K562 (cell line): ENCODE measurements around the gene TAX1BP1. TPM values are rescaled to one million over a fixed set of nuclear protein-coding genes. Genes with fewer than 3 reads are reported as not detected.

Experiments used
- CBX8 ChIP-seq: fragments of 200-600 bp; sonication (generic); IDR thresholded peaks from 2 replicates; pipeline ENCODE4 v1.6.1; 2012; ENCODE audit warnings: borderline replicate concordance, mixed run types, low read depth, mild to moderate bottlenecking, moderate library complexity, mixed read lengths, low read length, control low read depth, inconsistent platforms; ENCODE audit not compliant: poor library complexity, severe bottlenecking; ENCODE audit errors: extremely low read depth
- CREB1 ChIP-seq, 2 experiments: sonication (generic) in 1 of 2; formaldehyde crosslinking in 1 of 2; IDR thresholded peaks; 2 replicates each; pipeline versions ENCODE4 v1.6.1 to v1.8.0; 2012 to 2022; ENCODE audit warnings: inconsistent platforms in 1 of 2, mild to moderate bottlenecking in 1 of 2, missing genetic modification reagents in 1 of 2, moderate library complexity in 1 of 2
- CREM ChIP-seq: IDR thresholded peaks from 2 replicates; pipeline ENCODE4 v1.6.1; 2014; ENCODE audit warnings: antibody characterized with exemption, low read depth
- GABPB1 ChIP-seq: sonication (generic); formaldehyde crosslinking; IDR thresholded peaks from 2 replicates; pipeline ENCODE4 v1.8.0; 2022; ENCODE audit warnings: mild to moderate bottlenecking, missing genetic modification reagents
- HNRNPH1 ChIP-seq: fragments of 200-400 bp; formaldehyde crosslinking; optimal IDR thresholded peaks from 2 replicates; pipeline ENCODE3; 2017; ENCODE audit warnings: low read depth, mild to moderate bottlenecking, low read length, moderate library complexity
- HNRNPK ChIP-seq: fragments of 200-400 bp; formaldehyde crosslinking; IDR thresholded peaks from one replicate; pipeline ENCODE4 v1.6.1; 2018; ENCODE audit warnings: mild to moderate bottlenecking, low read depth, low read length; ENCODE audit not compliant: poor library complexity, severe bottlenecking
- HOXB6 ChIP-seq: fragments of 250-450 bp; sonication (Bioruptor Pico); IDR thresholded peaks from 2 replicates; pipeline ENCODE4 v1.5.1; 2022; ENCODE audit warnings: mild to moderate bottlenecking, borderline replicate concordance
- LARP7 ChIP-seq: fragments of 450-650 bp; IDR thresholded peaks from 2 replicates; pipeline ENCODE4 v1.6.1; 2016
- NELFE ChIP-seq: IDR thresholded peaks from 2 replicates; pipeline ENCODE4 v1.6.1; 2011; ENCODE audit warnings: mild to moderate bottlenecking; ENCODE audit not compliant: insufficient read depth, insufficient read length
- POLR2A ChIP-seq: fragments of 450-650 bp; conservative IDR thresholded peaks from 2 replicates; pipeline ENCODE4 v1.6.1; 2016
- POLR2H ChIP-seq: IDR thresholded peaks from 2 replicates; pipeline ENCODE4 v1.6.1; 2016; ENCODE audit warnings: missing genetic modification characterization, low read depth, mild to moderate bottlenecking, control low read depth, missing compliant biosample characterization, moderate library complexity
- RAD21 ChIP-seq, 2 experiments: fragments of 250-450 bp in 1 of 2; fragments of 450-650 bp in 1 of 2; sonication (Bioruptor Pico) in 1 of 2; formaldehyde crosslinking in 1 of 2; IDR thresholded peaks in 1 of 2; conservative IDR thresholded peaks in 1 of 2; 2 replicates each; pipeline versions ENCODE4 v1.4.0 to v1.8.0; 2020 to 2022; ENCODE audit warnings: mild to moderate bottlenecking in 2 of 2, moderate library complexity in 1 of 2
- SMC3 ChIP-seq: conservative IDR thresholded peaks from 2 replicates; pipeline ENCODE4 v1.6.1; 2011; ENCODE audit warnings: low read depth, low read length, improper control_type of control experiment; ENCODE audit not compliant: insufficient read depth
- SOX6 ChIP-seq: fragments of 450-650 bp; IDR thresholded peaks from 2 replicates; pipeline ENCODE4 v1.6.1; 2014; ENCODE audit warnings: mild to moderate bottlenecking
- SREBF1 ChIP-seq: fragments of 150-350 bp; IDR thresholded peaks from 2 replicates; pipeline ENCODE4 v1.6.1; 2014; ENCODE audit warnings: antibody characterized with exemption, low read depth, low read length, borderline replicate concordance
- TAF15 ChIP-seq: fragments of 200-400 bp; formaldehyde crosslinking; IDR thresholded peaks from 2 replicates; pipeline ENCODE4 v1.6.1; 2017; ENCODE audit warnings: mild to moderate bottlenecking, low read depth, low read length, moderate library complexity
- TBL1XR1 ChIP-seq, 2 experiments: IDR thresholded peaks; 2 replicates each; pipeline ENCODE4 v1.6.1; 2012; ENCODE audit warnings: improper control_type of control experiment in 2 of 2, low read length in 2 of 2, mild to moderate bottlenecking in 1 of 2
- TSC22D4 ChIP-seq: fragments of 450-650 bp; IDR thresholded peaks from 2 replicates; pipeline ENCODE4 v1.6.1; 2016; ENCODE audit warnings: missing genetic modification characterization, missing biosample characterization, control low read depth
- ZNF263 ChIP-seq: sonication (generic); formaldehyde crosslinking; IDR thresholded peaks from 2 replicates; pipeline ENCODE4 v1.8.0; 2022; ENCODE audit warnings: mild to moderate bottlenecking, missing genetic modification reagents, borderline replicate concordance
- ZNF41 ChIP-seq: fragments of 250-450 bp; sonication (Bioruptor Pico); conservative IDR thresholded peaks from 2 replicates; pipeline ENCODE4 v1.4.0; 2020; ENCODE audit warnings: mild to moderate bottlenecking
- polyA plus RNA-seq, 8 experiments: library from polyadenylated mRNA; depleted of rRNA in 4 of 8; stranded (reverse) in 5 of 8; unstranded in 3 of 8; fragments of >200 nt; fragmentation: Nextera tagmentation in 2 of 8; fragmentation: Illumina TruSeq in 1 of 8; extraction: Ambion mirVana in 2 of 8; extraction: Trizol in 1 of 8; gene quantifications; 2 replicates each; pipeline versions ENCODE4 v1.2.1 to v1.2.3, GENCODE V29; 2011 to 2014; ENCODE audit warnings: inconsistent platforms in 1 of 8, missing spikeins in 1 of 8
- total RNA-seq, 7 experiments: library from RNA; depleted of rRNA in 6 of 7; stranded (reverse); fragments of >200 nt in 6 of 7; fragmentation: Illumina TruSeq in 2 of 7; extraction: Trizol in 2 of 7; gene quantifications; 2 replicates each; pipeline versions ENCODE4 v1.2.1 to v1.2.3, GENCODE V29; 2011 to 2021; ENCODE audit warnings: low replicate concordance in 1 of 7
- TF ChIP-seq, protein P1 (sequence below): fragments of 450-650 bp; IDR thresholded peaks from 2 replicates; pipeline ENCODE4 v1.7.1; 2018; ENCODE audit warnings: mild to moderate bottlenecking, low read depth; ENCODE audit not compliant: partially characterized antibody

The TAX1BP1 gene
- total and polyA plus RNA-seq, 9 of the 15 experiments (the other 6 are each of a cell fraction or from before 2014, with no cell fraction given), result 49.0 to 119 (median 75.9) TPM

DNA sequence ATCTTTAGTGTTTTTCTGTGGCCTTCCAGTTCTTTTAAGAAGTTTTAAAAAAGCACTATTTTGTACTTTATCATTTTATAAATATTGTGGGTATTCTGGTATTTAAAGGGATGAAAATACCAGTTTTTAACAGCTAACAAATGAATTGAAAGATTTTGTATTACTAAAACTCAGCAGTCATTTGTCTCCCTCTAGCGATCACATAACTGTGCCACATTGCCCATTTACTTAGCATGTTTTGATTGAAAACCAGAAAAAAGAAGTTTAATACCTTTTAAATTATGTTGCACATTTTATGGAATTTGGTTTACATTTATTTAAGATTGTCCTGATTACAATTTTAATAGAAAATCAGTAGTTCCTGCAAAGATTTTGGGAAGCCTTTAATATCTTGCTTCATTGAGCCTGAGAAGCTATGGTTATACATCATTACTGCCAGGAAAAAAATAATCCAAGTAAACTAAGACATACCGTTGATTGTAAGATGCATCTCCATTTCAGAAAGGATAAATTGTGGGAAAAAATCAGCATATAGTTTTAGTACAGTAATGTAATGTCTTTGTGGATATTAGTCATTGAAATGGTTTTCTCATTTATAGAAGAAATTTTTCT, 34.9 kb downstream of the TAX1BP1 start (continued):
- no peak for TF ChIP-seq HNRNPH1
- TF ChIP-seq POLR2H (tag), result 0 out of 2 replicates have a peak, but pooled peaks have one; percentile 17
- no peak for TF ChIP-seq CBX8
- no peak for TF ChIP-seq ZNF41 (CRISPR knock-in tag)
- TF ChIP-seq LARP7, result no peak
- TF ChIP-seq ZNF263 (CRISPR knock-in tag), result no peak
- TF ChIP-seq GABPB1 (CRISPR knock-in tag), result no peak
- no peak for TF ChIP-seq CREB1 (IDR thresholded peaks at IDR 0.05)
- TF ChIP-seq CREB1 (CRISPR knock-in tag; IDR thresholded peaks at IDR 0.05), result no peak
- peak; percentile 79 to 80 for TF ChIP-seq RAD21 (CRISPR knock-in tag; conservative IDR thresholded peaks at IDR 0.05 in 1 of 2, IDR thresholded peaks at IDR 0.05 in 1 of 2)
- TF ChIP-seq TSC22D4 (tag), result no peak
- TF ChIP-seq HOXB6 (CRISPR knock-in tag), result no peak
- no peak for TF ChIP-seq CREM
- TF ChIP-seq POLR2A, result no peak
- TF ChIP-seq, protein P1, sequence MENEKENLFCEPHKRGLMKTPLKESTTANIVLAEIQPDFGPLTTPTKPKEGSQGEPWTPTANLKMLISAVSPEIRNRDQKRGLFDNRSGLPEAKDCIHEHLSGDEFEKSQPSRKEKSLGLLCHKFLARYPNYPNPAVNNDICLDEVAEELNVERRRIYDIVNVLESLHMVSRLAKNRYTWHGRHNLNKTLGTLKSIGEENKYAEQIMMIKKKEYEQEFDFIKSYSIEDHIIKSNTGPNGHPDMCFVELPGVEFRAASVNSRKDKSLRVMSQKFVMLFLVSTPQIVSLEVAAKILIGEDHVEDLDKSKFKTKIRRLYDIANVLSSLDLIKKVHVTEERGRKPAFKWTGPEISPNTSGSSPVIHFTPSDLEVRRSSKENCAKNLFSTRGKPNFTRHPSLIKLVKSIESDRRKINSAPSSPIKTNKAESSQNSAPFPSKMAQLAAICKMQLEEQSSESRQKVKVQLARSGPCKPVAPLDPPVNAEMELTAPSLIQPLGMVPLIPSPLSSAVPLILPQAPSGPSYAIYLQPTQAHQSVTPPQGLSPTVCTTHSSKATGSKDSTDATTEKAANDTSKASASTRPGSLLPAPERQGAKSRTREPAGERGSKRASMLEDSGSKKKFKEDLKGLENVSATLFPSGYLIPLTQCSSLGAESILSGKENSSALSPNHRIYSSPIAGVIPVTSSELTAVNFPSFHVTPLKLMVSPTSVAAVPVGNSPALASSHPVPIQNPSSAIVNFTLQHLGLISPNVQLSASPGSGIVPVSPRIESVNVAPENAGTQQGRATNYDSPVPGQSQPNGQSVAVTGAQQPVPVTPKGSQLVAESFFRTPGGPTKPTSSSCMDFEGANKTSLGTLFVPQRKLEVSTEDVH, result no peak
- TF ChIP-seq SMC3, result 0 out of 2 replicates have a peak, but pooled peaks have one; percentile 24
- 0 out of 4 replicates have a peak, but pooled peaks of 1 of the 2 experiments have one; percentile 12 for TF ChIP-seq TBL1XR1 (IDR thresholded peaks at IDR 0.05; ENCODE audit: low read length in 2 of 2)
- TF ChIP-seq SOX6, result no peak
- TF ChIP-seq HNRNPK, result no peak
- TF ChIP-seq TAF15, result no peak
- no peak for TF ChIP-seq SREBF1
- no peak for TF ChIP-seq NELFE
